Activated CD4-positive, alpha-beta T cell treated with anti-CD3 and anti-CD28 coated beads, Interleukin-2, amount 10 ng/mL, durations not matched to agents 24 days and 14 days (primary cell): ENCODE measurements around the gene RAD23B. TPM values are rescaled to one million over a fixed set of nuclear protein-coding genes. Genes with fewer than 3 reads are reported as not detected.
"Not testable (repeated sequence)": the region's sequence is repeated elsewhere in the genome, so short reads cannot be mapped to it uniquely, and the experiment has no call there.

Source experiments
- DNase-seq: peaks from one replicate; pipeline ENCODE4 v3.0.0; 2022
- H3K27ac Mint-ChIP-seq: one replicate; pipeline ENCODE4 v1.8.0; 2022; ENCODE audit warnings: mild to moderate bottlenecking, mixed read lengths
- H3K27me3 Mint-ChIP-seq: one replicate; pipeline ENCODE4 v1.8.0; 2022; ENCODE audit warnings: mixed read lengths
- H3K36me3 Mint-ChIP-seq: one replicate; pipeline ENCODE4 v1.8.0; 2022; ENCODE audit warnings: low read depth, mild to moderate bottlenecking, mixed read lengths
- H3K4me1 Mint-ChIP-seq: one replicate; pipeline ENCODE4 v1.8.0; 2021; ENCODE audit warnings: mixed read lengths
- H3K4me3 Mint-ChIP-seq: one replicate; pipeline ENCODE4 v1.8.0; 2022; ENCODE audit warnings: mild to moderate bottlenecking, moderate library complexity, mixed read lengths
- H3K9me3 Mint-ChIP-seq: one replicate; pipeline ENCODE4 v1.8.0; 2021; ENCODE audit warnings: mixed read lengths
- intact Hi-C: fragments of 100-400 bp; cut with micrococcal nuclease; formaldehyde crosslinking; loops from one replicate; pipeline ENCODE4 v1.15.1; 2023
- total RNA-seq: library from RNA; stranded (reverse); gene quantifications from 2 replicates; pipeline ENCODE4 v1.2.3, GENCODE V29; 2022

The RAD23B gene
- total RNA-seq, 1 donor from 2014 or later: 148 TPM

- no peaks in the 10 kb centered on the region for H3K27me3 Mint-ChIP-seq
- no peak for DNase-seq
- intact Hi-C loops: no loop called here
- H3K9me3 Mint-ChIP-seq: no peaks in the 10 kb centered on the region
- H3K27ac Mint-ChIP-seq: no peak overlapping the region
- H3K4me3 Mint-ChIP-seq: no peak overlapping the region
- H3K36me3 Mint-ChIP-seq: peaks cover 10% of the 10 kb centered on the region
- peaks cover 46% of the 10 kb centered on the region for H3K4me1 Mint-ChIP-seq
Observed at GRCh38 chr9:107292821-107293542, 9.9 kb downstream of the RAD23B start.

DNA sequence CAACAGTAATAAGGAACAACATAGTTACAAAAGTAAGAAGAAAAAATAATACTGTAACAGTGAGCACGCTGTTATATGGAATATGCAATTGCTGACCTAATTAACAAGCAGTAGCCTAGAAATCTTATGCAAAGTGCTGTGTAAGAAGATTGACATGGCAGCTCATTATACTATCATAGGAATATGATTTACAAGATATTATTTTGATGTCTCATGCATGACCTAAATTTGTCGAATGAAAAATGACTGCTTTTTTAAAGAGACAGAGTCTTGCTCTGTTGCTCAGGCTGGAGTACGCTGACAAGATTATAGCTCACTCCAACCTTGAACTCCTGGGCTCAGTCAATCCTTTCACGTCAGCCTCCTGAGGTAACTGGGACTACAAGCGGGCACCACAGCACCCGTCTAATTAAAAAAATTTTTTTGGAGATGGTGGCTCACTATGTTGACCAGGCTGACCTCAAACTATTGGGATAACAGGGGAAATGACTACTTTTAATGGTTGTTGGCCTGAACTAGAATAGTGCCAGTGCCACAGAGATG, 10.5 kb downstream of the RAD23B start:
- intact Hi-C loops: no loop called here
- H3K4me1 Mint-ChIP-seq: peaks cover 42% of the 10 kb centered on the region

DNA sequence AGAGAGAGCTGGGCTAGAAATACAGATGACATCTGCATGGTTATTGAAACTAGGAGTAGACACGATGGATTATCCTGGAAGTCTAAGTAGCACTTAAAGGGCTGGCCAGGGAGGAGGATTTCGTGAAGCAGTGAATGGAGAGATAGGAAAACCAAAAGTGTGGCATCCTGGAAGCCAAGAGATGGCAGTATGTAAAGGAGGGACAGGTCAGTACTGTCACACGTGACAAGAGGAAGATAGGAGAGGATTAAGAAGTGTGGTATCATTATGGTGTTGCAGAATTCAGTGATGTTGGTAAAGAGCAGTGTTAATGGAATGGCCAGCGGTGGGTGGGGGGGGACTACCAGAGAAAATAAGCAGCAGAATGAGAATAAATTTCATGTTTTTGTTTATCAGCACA, 11.7 kb downstream of the RAD23B start:
- Mint-ChIP-seq H3K36me3 (peaks cover 8% of the 10 kb centered on the region), H3K9me3 (no peaks in the 10 kb centered on the region), H3K4me3 (no peak overlapping the region), H3K4me1 (peaks cover 38% of the 10 kb centered on the region), H3K27ac (no peak overlapping the region), H3K27me3 (no peaks in the 10 kb centered on the region)
- intact Hi-C loops: no loop called here
- DNase-seq: no peak

More for the DNA sequence above, 10.5 kb downstream of the RAD23B start:
- no peak overlapping the region for H3K4me3 Mint-ChIP-seq
- no peaks in the 10 kb centered on the region for H3K27me3 Mint-ChIP-seq
- no peak overlapping the region for H3K27ac Mint-ChIP-seq
- no peaks in the 10 kb centered on the region for H3K9me3 Mint-ChIP-seq
- peaks cover 10% of the 10 kb centered on the region for H3K36me3 Mint-ChIP-seq
- DNase-seq: peak; percentile 11

- Mint-ChIP-seq H3K27me3 (no peaks in the 10 kb centered on the region), H3K4me3 (no peak overlapping the region), H3K27ac (peak overlapping the region; percentile 2), H3K4me1 (peaks cover 33% of the 10 kb centered on the region), H3K36me3 (peaks cover 3% of the 10 kb centered on the region), H3K9me3 (no peaks in the 10 kb centered on the region)
- intact Hi-C loops: no loop called here
- no peak for DNase-seq
Observed at GRCh38 chr9:107295995-107296394, 12.9 kb downstream of the RAD23B start.

- H3K4me1 Mint-ChIP-seq: peaks cover 33% of the 10 kb centered on the region
- H3K27me3 Mint-ChIP-seq, H3K27ac Mint-ChIP-seq, H3K36me3 Mint-ChIP-seq, H3K4me3 Mint-ChIP-seq, intact Hi-C loops, H3K9me3 Mint-ChIP-seq: not testable (repeated sequence)
- peak; percentile 27 for DNase-seq
Observed at GRCh38 chr9:107296592-107296991, 13.5 kb downstream of the RAD23B start.

DNA sequence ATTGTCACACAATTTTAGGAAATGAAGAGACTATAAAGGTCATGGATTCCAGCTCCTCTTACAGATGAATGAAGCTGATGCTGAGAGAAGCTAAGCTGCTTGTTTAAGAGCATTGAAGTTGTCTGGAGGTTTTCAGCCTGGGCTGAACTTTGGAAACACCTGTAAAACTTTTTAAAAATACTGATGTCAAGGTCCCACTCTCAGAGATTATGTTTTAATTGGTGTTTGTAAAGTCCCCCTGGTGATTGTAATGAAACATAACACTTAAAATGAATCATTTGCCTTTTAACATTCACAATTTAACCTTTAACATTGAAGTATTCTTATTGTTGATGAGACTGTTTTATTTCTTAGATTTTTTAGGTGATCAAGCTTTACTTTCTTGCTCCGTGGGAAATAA, 16.4 kb downstream of the RAD23B start:
- H3K4me1 Mint-ChIP-seq: peaks cover 26% of the 10 kb centered on the region
- H3K4me3 Mint-ChIP-seq: no peak overlapping the region
- no peaks in the 10 kb centered on the region for H3K9me3 Mint-ChIP-seq
- intact Hi-C loops: loop anchor here (2.0 kb wide), 1 partner anchor 15 kb away; no protein-coding TSS in a partner anchor
- no peak overlapping the region for H3K27ac Mint-ChIP-seq
- DNase-seq: no peak
- peaks cover 7% of the 10 kb centered on the region for H3K36me3 Mint-ChIP-seq
- H3K27me3 Mint-ChIP-seq: no peaks in the 10 kb centered on the region

- intact Hi-C loops: no loop called here
- Mint-ChIP-seq H3K4me1 (peaks cover 40% of the 10 kb centered on the region), H3K27me3 (no peaks in the 10 kb centered on the region), H3K36me3 (peaks cover 46% of the 10 kb centered on the region), H3K27ac (no peak overlapping the region), H3K4me3 (no peak overlapping the region), H3K9me3 (no peaks in the 10 kb centered on the region)
- no peak for DNase-seq
Observed at GRCh38 chr9:107306308-107306707, 23.2 kb downstream of the RAD23B start.

DNA sequence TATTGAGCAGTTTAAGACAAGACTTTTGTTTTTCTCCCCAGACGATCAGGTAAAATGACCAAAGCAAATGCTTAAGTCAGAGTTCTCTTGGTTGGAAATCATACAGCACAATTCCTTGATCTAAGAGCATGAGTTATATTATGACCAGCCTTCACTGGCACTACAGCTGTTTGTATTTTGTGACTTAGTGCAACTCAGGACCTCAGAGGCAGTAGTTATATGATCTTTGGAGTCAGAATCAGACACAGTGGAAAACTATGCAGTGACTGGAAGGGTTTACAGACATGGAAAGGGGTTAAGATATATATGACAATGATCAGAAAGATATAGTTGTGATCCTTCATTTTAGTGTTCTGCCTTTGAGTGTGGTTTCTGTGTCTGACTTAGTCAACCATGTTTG, 24.3 kb downstream of the RAD23B start:
- intact Hi-C loops: no loop called here
- H3K27ac Mint-ChIP-seq: no peak overlapping the region
- peaks cover 44% of the 10 kb centered on the region for H3K4me1 Mint-ChIP-seq
- H3K27me3 Mint-ChIP-seq: no peaks in the 10 kb centered on the region
- DNase-seq: no peak
- H3K9me3 Mint-ChIP-seq: no peaks in the 10 kb centered on the region
- no peak overlapping the region for H3K4me3 Mint-ChIP-seq
- H3K36me3 Mint-ChIP-seq: peaks cover 50% of the 10 kb centered on the region

DNA sequence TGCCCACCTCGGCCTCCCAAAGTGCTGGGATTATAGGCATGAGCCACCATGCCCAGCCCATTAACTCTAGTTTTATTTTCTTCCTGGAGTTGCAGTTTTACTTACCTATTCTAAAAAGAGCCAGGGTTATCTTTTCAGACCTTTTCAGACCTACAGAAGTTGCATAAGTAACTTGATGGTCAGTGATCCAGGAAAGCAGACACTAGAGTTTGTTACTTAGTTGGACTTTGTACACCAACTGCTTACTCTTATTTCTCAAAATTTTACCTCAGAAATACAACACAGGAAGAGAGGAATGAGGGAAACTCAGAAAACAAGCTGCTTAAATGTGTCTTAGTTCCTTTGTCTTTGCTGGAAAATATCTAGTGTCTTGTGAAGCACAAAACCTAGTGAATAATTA, 25.4 kb downstream of the RAD23B start:
- peak overlapping the region; percentile 12 for H3K27ac Mint-ChIP-seq
- H3K27me3 Mint-ChIP-seq: no peaks in the 10 kb centered on the region
- peak overlapping the region; percentile 28 for H3K4me3 Mint-ChIP-seq
- peaks cover 54% of the 10 kb centered on the region for H3K4me1 Mint-ChIP-seq
- intact Hi-C loops: loop anchor here (2.0 kb wide), 1 partner anchor 24 kb away; no protein-coding TSS in a partner anchor
- H3K36me3 Mint-ChIP-seq: peaks cover 60% of the 10 kb centered on the region
- H3K9me3 Mint-ChIP-seq: no peaks in the 10 kb centered on the region
- DNase-seq: no peak

DNA sequence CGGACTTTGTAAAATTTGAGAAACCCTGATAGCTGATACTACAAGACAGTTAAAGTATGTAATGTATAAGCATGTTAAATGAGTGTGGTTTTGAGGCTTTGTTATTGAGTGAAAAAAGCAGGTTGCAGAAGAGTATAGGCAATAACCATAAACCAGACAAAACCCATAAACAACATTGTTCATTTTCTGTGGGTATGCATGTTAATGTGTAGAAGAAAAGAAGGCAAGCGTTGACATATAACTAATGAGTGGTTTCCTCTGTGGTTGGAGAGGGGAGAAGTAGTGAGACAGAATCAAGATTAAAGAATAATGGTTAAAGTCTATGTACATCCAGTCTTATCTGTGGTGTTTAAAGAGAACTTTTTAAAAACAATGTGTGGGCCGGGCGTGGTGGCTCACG, 26.2 kb downstream of the RAD23B start:
- H3K27ac Mint-ChIP-seq: peak overlapping the region; percentile 12

GRCh38 chr9:107312376-107313050, 29.4 kb downstream of the RAD23B start:
- no peak overlapping the region for H3K27ac Mint-ChIP-seq

More for the DNA sequence above, 26.2 kb downstream of the RAD23B start:
- H3K36me3 Mint-ChIP-seq: peaks cover 63% of the 10 kb centered on the region
- peaks cover 58% of the 10 kb centered on the region for H3K4me1 Mint-ChIP-seq
- peak overlapping the region; percentile 28 for H3K4me3 Mint-ChIP-seq
- no peaks in the 10 kb centered on the region for H3K27me3 Mint-ChIP-seq
- peak; percentile 64 for DNase-seq
- H3K9me3 Mint-ChIP-seq: no peaks in the 10 kb centered on the region
- intact Hi-C loops: loop anchor here (2.0 kb wide), 1 partner anchor 24 kb away; no protein-coding TSS in a partner anchor

GRCh38 chr9:107313555-107314096, 30.5 kb downstream of the RAD23B start:
- Mint-ChIP-seq H3K27me3 (no peaks in the 10 kb centered on the region), H3K4me3 (peak overlapping the region; percentile 0), H3K36me3 (peaks cover 72% of the 10 kb centered on the region), H3K4me1 (peaks cover 66% of the 10 kb centered on the region), H3K27ac (peak overlapping the region; percentile 34), H3K9me3 (peaks cover 4% of the 10 kb centered on the region)
- intact Hi-C loops: no loop called here
- DNase-seq: no peak

More at GRCh38 chr9:107312376-107313050, 29.4 kb downstream of the RAD23B start:
- Mint-ChIP-seq H3K9me3 (peaks cover 4% of the 10 kb centered on the region), H3K36me3 (peaks cover 70% of the 10 kb centered on the region), H3K4me3 (no peak overlapping the region), H3K27me3 (no peaks in the 10 kb centered on the region), H3K4me1 (peaks cover 67% of the 10 kb centered on the region)
- no peak for DNase-seq
- intact Hi-C loops: no loop called here

DNA sequence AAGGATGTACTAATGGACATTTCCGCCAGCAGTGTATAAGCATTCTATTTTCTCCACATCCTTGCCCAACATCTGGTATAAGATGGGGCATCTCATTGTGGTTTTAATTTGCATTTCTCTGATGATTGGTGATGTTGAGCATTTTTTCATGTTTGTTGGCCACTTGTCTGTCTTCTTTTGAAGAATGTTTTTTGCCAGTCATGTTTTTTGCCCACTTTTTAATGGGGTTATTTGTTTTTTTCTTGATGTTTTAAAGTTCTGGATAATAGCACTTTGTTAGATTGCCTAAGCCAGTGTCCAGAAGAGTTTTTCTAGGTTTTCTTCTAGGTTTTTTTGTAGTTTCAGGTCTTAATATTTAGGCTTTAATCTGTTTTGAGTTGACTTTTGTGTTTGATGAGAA, 31.7 kb downstream of the RAD23B start:
- Mint-ChIP-seq H3K4me3 (no peak overlapping the region), H3K27ac (no peak overlapping the region), H3K4me1 (peaks cover 57% of the 10 kb centered on the region), H3K9me3 (peaks cover 4% of the 10 kb centered on the region), H3K36me3 (peaks cover 67% of the 10 kb centered on the region), H3K27me3 (no peaks in the 10 kb centered on the region)
- intact Hi-C loops: no loop called here
- no peak for DNase-seq
